ENCODE measurements around the gene TRAIP. TPM values are rescaled to one million over a fixed set of nuclear protein-coding genes. Genes with fewer than 3 reads are reported as not detected.

Gene TRAIP
- total RNA-seq, 1 donor from 2014 or later = 1.5 TPM

DNA sequence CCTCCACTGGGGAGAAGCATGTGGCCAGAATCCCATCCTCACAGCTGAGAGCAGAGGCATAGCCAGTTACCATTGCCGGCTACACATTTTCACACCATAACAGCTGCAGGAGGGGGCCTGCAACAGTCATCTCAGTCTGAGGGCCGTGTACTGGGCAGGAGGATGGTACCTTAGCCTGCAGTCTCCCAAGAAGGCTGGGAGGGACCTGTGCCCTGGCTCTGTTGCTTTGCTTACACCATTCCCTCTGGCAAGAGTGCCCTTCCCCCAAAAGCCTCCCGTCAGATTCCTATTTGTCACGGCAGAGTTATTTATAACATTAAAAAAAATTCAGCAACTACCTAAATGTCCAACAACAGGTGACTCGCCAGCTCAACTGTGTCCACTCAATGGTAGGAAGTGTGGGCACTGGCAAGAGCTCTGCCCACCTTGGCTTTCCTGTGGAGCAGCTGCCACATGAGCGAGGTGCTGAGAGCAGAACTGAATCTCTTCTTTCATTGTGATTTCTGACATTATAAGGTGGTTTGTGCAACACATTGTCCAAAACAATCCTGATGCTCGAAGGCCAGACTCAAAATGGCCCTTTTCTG, 8.9 kb upstream of the TRAIP start:
- Histone ChIP-seq H3K4me1 (peaks cover 8% of the 10 kb centered on the region), H3K27ac (no peak overlapping the region), H3K4me3 (no peak overlapping the region), H3K27me3 (peaks cover 27% of the 10 kb centered on the region), H3K36me3 (no peaks in the 10 kb centered on the region), H3K9me3 (no peaks in the 10 kb centered on the region)
- DNase-seq = no peak
- TF ChIP-seq, protein P1, sequence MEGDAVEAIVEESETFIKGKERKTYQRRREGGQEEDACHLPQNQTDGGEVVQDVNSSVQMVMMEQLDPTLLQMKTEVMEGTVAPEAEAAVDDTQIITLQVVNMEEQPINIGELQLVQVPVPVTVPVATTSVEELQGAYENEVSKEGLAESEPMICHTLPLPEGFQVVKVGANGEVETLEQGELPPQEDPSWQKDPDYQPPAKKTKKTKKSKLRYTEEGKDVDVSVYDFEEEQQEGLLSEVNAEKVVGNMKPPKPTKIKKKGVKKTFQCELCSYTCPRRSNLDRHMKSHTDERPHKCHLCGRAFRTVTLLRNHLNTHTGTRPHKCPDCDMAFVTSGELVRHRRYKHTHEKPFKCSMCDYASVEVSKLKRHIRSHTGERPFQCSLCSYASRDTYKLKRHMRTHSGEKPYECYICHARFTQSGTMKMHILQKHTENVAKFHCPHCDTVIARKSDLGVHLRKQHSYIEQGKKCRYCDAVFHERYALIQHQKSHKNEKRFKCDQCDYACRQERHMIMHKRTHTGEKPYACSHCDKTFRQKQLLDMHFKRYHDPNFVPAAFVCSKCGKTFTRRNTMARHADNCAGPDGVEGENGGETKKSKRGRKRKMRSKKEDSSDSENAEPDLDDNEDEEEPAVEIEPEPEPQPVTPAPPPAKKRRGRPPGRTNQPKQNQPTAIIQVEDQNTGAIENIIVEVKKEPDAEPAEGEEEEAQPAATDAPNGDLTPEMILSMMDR (IDR thresholded peaks at IDR 0.05) = no peak
- ATAC-seq = no peak
- intact Hi-C loops (cut with DNase I) = no loop called here

DNA sequence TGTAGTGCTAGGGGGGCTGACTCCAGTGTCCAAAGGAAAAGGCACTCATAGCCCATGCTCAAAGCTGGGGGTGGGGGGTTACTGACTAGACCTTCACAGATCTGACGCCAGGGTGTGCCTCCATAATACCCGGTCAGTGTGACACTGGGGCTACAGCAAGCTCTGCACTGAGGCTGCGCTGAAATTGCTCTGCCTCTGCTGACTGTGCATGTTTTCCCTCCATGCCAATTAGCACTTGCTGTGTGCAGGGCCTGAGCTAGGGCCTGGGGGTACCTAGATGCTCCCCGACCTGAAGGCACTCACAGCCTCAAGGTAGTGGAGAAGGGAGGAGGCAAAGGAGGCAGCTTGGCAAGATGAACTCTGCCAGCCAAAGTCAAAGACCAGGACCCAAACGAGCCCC, 8.1 kb upstream of the TRAIP start:
- no peak overlapping the region for H3K4me3 ChIP-seq
- TF ChIP-seq, protein P1 (IDR thresholded peaks at IDR 0.05) = no peak
- H3K36me3 ChIP-seq = no peaks in the 10 kb centered on the region
- peaks cover 19% of the 10 kb centered on the region for H3K27me3 ChIP-seq
- no peak overlapping the region for H3K27ac ChIP-seq
- peaks cover 6% of the 10 kb centered on the region for H3K4me1 ChIP-seq
- no peak for DNase-seq
- no peaks in the 10 kb centered on the region for H3K9me3 ChIP-seq
- intact Hi-C loops (cut with DNase I) = no loop called here
- no peak for ATAC-seq

DNA sequence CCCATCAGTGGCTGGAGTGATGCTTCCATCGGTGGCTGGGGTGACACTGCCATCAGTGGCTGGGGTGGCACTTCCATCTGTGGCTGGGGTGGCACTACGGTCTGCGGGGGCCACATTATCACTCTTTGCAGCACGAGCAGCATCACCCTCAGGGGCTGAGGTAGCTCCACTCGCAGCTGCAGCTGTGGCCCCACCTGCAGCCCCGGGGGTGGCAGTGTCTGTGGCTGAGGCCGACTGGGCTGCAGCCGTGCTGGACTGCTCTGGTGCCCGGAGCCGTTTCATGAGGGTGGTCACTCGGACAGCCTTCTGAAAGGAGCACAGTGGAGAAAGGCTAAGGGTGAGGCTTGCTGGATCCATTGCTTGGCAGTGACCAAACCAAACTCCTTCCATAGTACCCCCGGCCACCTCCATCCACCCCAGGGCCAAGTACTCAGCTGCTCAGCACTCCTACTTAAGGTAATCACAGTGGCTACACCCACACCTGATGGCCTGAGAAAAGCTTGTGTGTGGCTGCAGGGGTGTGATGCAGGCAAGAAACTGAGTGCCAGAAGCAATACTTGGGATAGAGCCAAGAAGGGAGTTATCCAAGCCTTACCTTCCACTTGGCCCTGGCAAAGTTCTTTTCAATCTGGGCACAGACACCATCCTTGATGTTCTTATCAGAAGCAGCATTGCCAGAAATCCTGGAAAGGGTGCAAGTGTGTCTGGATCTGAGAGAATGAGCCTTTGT, 3.4 kb upstream of the TRAIP start:
- intact Hi-C loops (cut with DNase I) = no loop called here
- TF ChIP-seq, protein P1 (IDR thresholded peaks at IDR 0.05) = no peak
- H3K9me3 ChIP-seq = no peaks in the 10 kb centered on the region
- DNase-seq (no peak), ATAC-seq (no peak)
- H3K36me3 ChIP-seq = no peaks in the 10 kb centered on the region
- peaks cover 6% of the 10 kb centered on the region for H3K4me1 ChIP-seq
- H3K27me3 ChIP-seq = no peaks in the 10 kb centered on the region
- H3K27ac ChIP-seq = no peak overlapping the region
- H3K4me3 ChIP-seq = no peak overlapping the region

DNA sequence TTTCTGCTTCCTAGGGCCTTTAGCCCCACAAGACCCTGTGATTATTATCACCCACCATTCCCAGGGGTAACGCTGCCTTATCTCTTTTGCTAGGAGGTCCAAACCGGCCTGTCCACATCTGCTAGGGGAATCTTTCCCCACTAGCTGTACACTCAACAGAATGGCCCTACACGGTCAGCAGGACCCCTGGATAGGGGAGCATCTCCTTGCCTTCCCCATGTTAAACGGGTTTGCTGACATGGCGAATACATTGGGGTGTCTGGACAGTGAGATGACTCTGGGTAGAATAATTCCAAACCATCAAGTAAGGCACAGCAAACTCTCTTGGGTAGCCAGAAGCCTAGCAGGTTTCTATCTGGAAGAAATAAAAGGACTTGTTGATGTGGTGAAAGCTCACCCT, 702 bp downstream of the TRAIP start:
- DNase-seq (no peak), ATAC-seq (no peak)
- TF ChIP-seq, protein P1 (IDR thresholded peaks at IDR 0.05) = no peak
- H3K27me3 ChIP-seq = no peaks in the 10 kb centered on the region
- intact Hi-C loops (cut with DNase I) = no loop called here
- H3K9me3 ChIP-seq = no peaks in the 10 kb centered on the region
- no peaks in the 10 kb centered on the region for H3K36me3 ChIP-seq
- H3K27ac ChIP-seq = no peak overlapping the region
- H3K4me3 ChIP-seq = peak overlapping the region; percentile 75
- peaks cover 6% of the 10 kb centered on the region for H3K4me1 ChIP-seq

DNA sequence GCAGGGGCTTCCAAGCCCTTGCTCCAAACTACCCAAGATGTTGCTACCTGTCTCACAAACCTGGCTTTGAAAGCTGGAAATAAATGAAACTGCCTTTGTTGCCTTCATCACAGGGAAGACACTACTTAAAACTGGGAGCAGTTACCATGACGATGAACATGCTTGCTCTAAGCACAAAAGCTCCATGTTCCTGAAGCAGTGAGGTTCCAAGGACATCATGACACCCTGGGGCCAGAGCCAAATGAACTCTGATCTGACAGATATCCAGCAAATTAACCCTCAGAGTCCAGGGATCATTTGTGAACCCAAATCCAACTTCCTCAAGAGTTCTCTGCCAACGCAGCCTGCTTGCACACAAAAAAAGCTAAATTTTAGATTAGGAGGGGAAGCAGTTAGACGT, 10.7 kb downstream of the TRAIP start:
- TF ChIP-seq, protein P1 (IDR thresholded peaks at IDR 0.05) = no peak
- H3K27ac ChIP-seq = no peak overlapping the region
- no peak for DNase-seq
- H3K4me3 ChIP-seq = no peak overlapping the region
- H3K9me3 ChIP-seq = no peaks in the 10 kb centered on the region
- H3K4me1 ChIP-seq = no peaks in the 10 kb centered on the region
- no peaks in the 10 kb centered on the region for H3K36me3 ChIP-seq
- ATAC-seq = no peak
- H3K27me3 ChIP-seq = no peaks in the 10 kb centered on the region
- intact Hi-C loops (cut with DNase I) = no loop called here
